GM20000 (cell line): ENCODE data around the gene GRM4.

Source experiments
- DNase-seq: peaks from one replicate; pipeline ENCODE4 v3.0.0; 2012; ENCODE audit warnings: low spot score
- TF ChIP-seq, protein P1 (sequence below): IDR thresholded peaks from 2 replicates; pipeline ENCODE4 v1.5.1; 2012; ENCODE audit warnings: mild to moderate bottlenecking, control low read depth; ENCODE audit errors: extremely low read depth, missing control alignments

The GRM4 gene

DNA sequence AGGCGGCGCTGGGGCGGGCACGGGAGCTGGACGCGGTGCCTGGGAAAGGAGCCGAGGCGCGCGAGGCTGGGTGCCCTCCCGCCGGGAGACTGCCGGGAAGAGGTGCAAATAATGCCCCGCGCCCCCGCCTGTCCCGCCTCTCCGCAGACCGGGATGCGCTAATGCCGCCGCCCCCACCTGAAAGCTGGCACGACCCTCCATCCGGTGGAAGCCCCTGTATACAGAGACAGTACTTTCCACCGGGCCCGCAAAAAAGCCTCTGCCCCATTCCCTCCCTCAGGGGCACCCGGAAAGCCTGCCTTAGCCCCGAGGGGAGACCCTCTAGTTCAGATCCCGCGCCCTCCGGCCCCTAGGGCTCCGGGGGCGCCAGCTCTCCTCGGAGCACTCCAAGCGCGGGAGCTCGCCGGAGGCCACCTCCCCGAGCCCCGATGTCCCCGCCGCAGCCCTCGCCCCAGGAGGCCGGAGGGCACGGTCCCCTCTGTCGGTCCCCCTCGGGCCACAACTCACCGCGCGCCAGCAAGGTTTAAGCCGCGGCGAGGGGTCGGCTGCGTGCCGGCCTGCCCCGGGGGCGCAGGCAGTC, 1.2 kb downstream of the GRM4 start:
- TF ChIP-seq, protein P1, sequence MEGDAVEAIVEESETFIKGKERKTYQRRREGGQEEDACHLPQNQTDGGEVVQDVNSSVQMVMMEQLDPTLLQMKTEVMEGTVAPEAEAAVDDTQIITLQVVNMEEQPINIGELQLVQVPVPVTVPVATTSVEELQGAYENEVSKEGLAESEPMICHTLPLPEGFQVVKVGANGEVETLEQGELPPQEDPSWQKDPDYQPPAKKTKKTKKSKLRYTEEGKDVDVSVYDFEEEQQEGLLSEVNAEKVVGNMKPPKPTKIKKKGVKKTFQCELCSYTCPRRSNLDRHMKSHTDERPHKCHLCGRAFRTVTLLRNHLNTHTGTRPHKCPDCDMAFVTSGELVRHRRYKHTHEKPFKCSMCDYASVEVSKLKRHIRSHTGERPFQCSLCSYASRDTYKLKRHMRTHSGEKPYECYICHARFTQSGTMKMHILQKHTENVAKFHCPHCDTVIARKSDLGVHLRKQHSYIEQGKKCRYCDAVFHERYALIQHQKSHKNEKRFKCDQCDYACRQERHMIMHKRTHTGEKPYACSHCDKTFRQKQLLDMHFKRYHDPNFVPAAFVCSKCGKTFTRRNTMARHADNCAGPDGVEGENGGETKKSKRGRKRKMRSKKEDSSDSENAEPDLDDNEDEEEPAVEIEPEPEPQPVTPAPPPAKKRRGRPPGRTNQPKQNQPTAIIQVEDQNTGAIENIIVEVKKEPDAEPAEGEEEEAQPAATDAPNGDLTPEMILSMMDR: no peak
- DNase-seq: no peak

DNA sequence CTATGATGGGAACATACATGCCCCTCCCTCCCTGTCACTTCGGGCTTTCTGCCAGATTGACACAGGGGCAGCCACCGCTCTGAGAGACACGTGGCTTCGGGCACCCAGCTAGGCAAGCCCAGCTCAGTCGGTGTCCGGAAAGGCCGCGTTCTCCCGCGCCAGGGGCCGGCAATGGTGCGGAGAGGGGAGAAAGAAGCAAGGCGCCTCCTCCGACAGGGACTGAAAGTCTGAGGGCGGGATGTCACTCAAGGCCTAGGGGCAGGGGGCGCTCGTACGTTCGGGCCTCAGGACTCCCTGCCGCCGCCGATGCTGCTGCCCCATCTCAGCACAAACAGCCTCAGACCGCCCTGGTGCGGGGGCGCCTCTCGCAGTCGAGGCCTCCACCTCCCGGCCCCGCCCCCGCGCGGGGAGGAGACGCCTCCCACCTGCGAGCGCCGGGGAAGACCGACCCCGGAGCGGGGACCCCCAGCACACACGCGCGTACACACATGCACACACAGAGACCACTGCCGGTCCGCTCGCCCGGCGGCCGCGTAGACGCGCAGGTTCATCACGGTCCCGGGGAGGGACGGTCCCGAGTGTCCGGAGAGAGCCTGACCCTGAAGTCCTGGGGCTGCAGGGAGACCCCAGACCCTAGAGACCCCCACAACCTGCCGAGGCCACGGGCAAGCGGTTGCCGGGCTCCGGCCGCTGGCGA, 1.9 kb downstream of the GRM4 start:
- TF ChIP-seq, protein P1: no peak
- peak; percentile 61 for DNase-seq

DNA sequence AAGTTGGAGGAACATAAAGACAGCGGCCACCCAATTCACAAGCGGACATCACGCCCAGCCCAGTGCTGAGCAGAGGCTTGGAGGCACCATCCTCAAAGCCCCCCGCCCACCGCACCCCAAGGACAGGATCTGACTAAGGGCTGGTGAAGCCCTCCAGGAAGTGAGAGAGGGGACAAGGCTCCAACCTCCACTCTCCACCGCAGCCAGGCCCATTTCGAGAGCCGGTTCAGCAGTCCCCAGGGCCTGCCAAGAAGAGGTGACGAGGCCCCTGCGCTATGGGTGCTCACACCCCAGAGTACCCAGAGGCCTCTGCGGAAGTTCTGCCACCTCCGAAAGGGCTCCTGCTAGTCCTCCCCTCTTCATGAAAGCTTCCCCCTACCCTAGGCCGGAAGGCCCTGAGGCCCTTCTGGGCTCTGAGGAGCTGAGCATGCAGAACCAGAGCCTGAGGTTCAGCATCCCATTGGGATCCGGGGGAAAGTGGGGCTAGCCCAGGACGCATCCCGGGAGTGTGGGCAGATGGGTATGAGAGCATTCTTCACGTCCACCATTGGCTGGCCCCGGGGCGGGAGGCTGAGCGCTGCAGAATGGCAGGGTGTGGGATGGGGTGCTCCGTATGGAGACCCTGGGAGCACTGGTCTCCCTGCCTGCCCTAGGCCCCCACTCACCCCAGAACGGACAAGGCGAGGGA, 2.5 kb downstream of the GRM4 start:
- TF ChIP-seq, protein P1: no peak
- no peak for DNase-seq

DNA sequence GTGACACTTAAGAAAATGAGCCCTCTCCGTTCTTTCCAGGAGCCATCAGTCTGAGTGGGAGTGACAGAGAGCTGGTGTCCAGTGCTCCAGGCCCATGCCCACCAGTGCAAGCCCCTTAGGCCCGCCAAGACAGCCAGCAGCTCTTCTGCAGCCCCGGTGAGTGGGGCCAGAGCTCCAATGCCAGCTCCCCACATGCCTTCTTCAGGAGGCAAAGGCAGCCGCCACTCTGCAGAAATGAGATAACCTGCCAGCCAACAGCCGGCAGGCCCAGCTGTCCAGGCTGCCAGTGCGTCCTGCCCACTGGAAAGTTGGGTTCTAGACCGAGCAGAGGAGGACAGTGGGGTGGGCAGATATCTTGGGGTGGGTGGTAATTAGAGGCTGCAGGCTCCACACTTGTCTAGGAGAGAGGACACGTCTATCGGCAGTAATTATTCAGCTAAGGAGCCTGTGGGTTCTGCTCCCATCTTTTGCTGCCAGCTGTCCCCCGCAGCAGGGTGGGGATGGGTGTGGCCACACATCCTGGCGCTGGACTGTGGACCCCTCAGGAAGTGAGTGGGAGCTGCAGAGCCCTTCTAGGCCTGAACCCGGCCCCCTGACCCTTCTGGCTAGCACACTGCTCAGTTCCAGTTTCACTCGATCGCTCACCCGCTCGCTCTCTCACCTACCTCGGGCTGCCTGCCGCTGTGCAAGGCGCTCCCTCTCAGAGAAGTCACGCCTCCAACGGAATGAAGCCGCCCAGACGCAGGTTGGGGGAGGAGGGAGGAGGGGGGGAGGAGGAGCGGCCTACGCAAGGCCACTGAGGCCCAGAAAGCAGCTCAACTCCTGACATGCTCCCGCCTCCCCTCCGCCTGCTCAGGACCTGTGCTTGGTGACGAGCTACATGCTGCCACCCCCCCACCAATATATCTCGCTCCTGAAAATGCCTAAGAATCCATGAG, 3.6 kb downstream of the GRM4 start:
- DNase-seq: no peak
- TF ChIP-seq, protein P1: no peak

DNA sequence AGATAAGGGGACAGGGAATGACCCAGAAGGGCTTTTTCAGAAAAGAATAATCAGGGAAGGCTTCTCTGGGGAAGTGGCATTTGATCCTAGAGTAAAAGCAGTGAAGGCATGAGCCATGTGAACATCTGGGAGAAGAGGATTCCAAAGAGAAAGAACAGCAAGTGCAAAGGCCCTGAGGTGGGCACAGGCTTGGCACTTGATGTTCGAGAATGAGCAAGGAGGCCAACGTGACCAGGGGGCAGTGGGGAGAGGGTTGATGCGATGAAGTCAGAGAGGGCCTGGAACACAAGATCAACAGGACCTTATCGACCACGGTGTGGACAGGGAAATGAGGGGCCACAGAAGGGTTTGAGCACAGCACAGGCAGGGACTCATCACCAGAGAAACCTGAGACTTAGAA, 5.8 kb downstream of the GRM4 start:
- DNase-seq: no peak
- TF ChIP-seq, protein P1: no peak

DNA sequence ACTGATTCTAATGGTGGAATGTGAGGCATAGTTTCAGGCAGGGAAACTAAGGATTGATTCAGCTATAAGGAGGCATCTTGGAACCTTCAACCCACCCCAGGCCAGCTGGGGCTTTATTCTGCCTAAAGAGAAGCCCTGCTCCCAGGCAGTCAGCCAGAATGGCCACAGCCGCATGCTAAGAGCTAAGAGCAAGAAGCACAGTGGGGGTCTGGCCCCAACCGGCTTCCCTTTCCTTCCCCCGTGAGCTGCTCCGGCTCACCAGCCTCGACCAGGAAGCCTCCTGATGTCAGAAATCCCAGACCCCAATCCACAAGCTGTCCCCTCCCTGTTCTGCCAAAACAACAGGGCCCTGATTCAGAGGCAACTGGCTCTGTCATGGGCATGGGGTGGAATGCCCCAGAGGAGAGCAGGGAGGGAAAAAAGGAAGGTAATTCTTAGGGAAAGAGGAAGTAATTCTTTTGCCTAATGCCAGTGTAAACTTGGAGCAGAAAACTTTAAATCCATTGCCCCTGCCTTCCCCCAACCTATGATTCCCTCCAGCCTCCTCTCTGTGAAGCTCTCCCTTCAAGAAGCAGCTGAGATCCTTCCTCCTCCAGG, 6.9 kb downstream of the GRM4 start:
- no peak for DNase-seq
- TF ChIP-seq, protein P1: no peak
